Trophoblast cell (in vitro differentiated cells and primary cell): ENCODE data around the gene FHDC1.

Experiments
- DNase-seq, 2 donors: peaks; one replicate each; pipeline ENCODE4 v3.0.0-alpha.2; 2016
- H2AFZ ChIP-seq: 2 replicates; pipeline ENCODE4 v1.6.1; 2013; ENCODE audit warnings: low read length, moderate library complexity, mild to moderate bottlenecking; ENCODE audit not compliant: insufficient read depth, poor library complexity
- H2AK5ac ChIP-seq: 2 replicates; pipeline ENCODE4 v1.6.1; 2013; ENCODE audit warnings: mild to moderate bottlenecking, low read length
- H2BK120ac ChIP-seq: 2 replicates; pipeline ENCODE4 v1.6.1; 2013; ENCODE audit warnings: low read length, mild to moderate bottlenecking, moderate library complexity; ENCODE audit not compliant: insufficient read depth, poor library complexity
- H2BK12ac ChIP-seq: 2 replicates; pipeline ENCODE4 v1.6.1; 2013; ENCODE audit warnings: mild to moderate bottlenecking, low read length, moderate library complexity
- H2BK5ac ChIP-seq: 2 replicates; pipeline ENCODE4 v1.6.1; 2013; ENCODE audit warnings: low read length, low read depth, moderate library complexity, mild to moderate bottlenecking; ENCODE audit not compliant: poor library complexity
- H3K14ac ChIP-seq: 2 replicates; pipeline ENCODE4 v1.6.1; 2013; ENCODE audit warnings: mild to moderate bottlenecking, low read length
- H3K18ac ChIP-seq: 2 replicates; pipeline ENCODE4 v1.6.1; 2013; ENCODE audit warnings: mild to moderate bottlenecking, low read length
- H3K23ac ChIP-seq: 2 replicates; pipeline ENCODE4 v1.6.1; 2013; ENCODE audit warnings: low read length
- H3K27ac ChIP-seq: 2 replicates; pipeline ENCODE4 v1.5.1; 2013; ENCODE audit warnings: low read depth, mild to moderate bottlenecking, inconsistent platforms, low read length, moderate library complexity
- H3K27me3 ChIP-seq: 2 replicates; pipeline ENCODE4 v1.6.1; 2013; ENCODE audit warnings: inconsistent platforms, mild to moderate bottlenecking, low read length, moderate library complexity; ENCODE audit not compliant: insufficient read depth
- H3K36me3 ChIP-seq, 2 experiments: 1 replicate in 1 of 2; 2 replicates in 1 of 2; pipeline ENCODE4 v1.6.1; 2013; ENCODE audit warnings: low read length in 2 of 2, mild to moderate bottlenecking in 2 of 2, moderate library complexity in 1 of 2; ENCODE audit not compliant: insufficient read depth in 2 of 2, control insufficient read depth in 1 of 2
- H3K4ac ChIP-seq: 2 replicates; pipeline ENCODE4 v1.6.1; 2013; ENCODE audit warnings: low read depth, mild to moderate bottlenecking, low read length, moderate library complexity
- H3K4me1 ChIP-seq, 2 experiments: 1 replicate in 1 of 2; 2 replicates in 1 of 2; pipeline ENCODE4 v1.6.1; 2013; ENCODE audit warnings: low read length in 2 of 2, mild to moderate bottlenecking in 2 of 2, moderate library complexity in 1 of 2; ENCODE audit not compliant: insufficient read depth in 2 of 2, control insufficient read depth in 1 of 2
- H3K4me2 ChIP-seq: 2 replicates; pipeline ENCODE4 v1.6.1; 2013; ENCODE audit warnings: inconsistent platforms, mild to moderate bottlenecking, low read length, moderate library complexity
- H3K4me3 ChIP-seq: 2 replicates; pipeline ENCODE4 v1.5.1; 2013; ENCODE audit warnings: mild to moderate bottlenecking, low read depth, low read length, inconsistent platforms
- H3K79me1 ChIP-seq: one replicate; pipeline ENCODE4 v1.6.1; 2013; ENCODE audit warnings: low read length
- H3K79me2 ChIP-seq: 2 replicates; pipeline ENCODE4 v1.6.1; 2013; ENCODE audit warnings: low read length, mild to moderate bottlenecking; ENCODE audit not compliant: control insufficient read depth, insufficient read depth, poor library complexity
- H3K9ac ChIP-seq: 2 replicates; pipeline ENCODE4 v1.6.1; 2013; ENCODE audit warnings: mild to moderate bottlenecking, low read length
- H3K9me3 ChIP-seq: 2 replicates; pipeline ENCODE4 v1.6.1; 2013; ENCODE audit warnings: low read depth, mild to moderate bottlenecking, control low read depth, inconsistent platforms, low read length; ENCODE audit not compliant: insufficient read depth
- H4K12ac ChIP-seq: 2 replicates; pipeline ENCODE4 v1.6.1; 2013; ENCODE audit warnings: low read depth, mild to moderate bottlenecking, low read length, moderate library complexity
- H4K8ac ChIP-seq: 2 replicates; pipeline ENCODE4 v1.6.1; 2013; ENCODE audit warnings: low read depth, mild to moderate bottlenecking, low read length, moderate library complexity
- H4K91ac ChIP-seq: one replicate; pipeline ENCODE4 v1.6.1; 2013; ENCODE audit warnings: low read depth, mild to moderate bottlenecking, low read length, moderate library complexity
- WGBS: extraction: QIAGEN DNeasy Blood & Tissue Kit; methylation state at CpG from one replicate; pipeline ENCODE4 v1.1.7; 2013; ENCODE audit warnings: missing lambda C conversion rate; ENCODE audit not compliant: insufficient read length, insufficient coverage; ENCODE audit errors: extremely low coverage; 5-methylcytosine and 5-hydroxymethylcytosine counted together

Gene FHDC1

DNA sequence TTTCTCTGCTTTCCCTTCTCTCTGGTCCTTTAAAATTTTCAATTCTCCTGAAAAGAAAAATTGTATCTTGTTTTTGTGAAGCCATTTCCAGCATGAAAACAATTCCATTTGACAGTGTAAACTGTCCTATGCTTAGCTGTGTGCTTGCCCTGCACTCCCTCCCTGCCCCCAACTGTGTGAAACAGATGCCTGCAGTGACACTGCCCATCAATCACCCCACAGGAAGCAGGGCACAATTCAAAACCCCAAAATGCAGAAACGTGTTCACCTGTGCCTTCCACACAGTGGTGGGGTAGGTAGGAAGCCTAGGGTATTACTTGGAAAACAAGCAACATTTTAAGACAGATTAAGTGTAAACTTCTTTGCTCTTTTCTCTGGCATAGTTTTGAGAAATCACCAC is 6.2 kb upstream of the FHDC1 start:
- H2BK5ac ChIP-seq, result no peak overlapping the region
- peak overlapping the region; percentile 47 for H3K4ac ChIP-seq
- H2AK5ac ChIP-seq, result no peak overlapping the region
- no peaks in the 10 kb centered on the region for H3K79me2 ChIP-seq
- H3K14ac ChIP-seq, result peak overlapping the region; percentile 86
- H3K36me3 ChIP-seq, result no peaks in the 10 kb centered on the region
- H2BK120ac ChIP-seq, result no peak overlapping the region
- H3K4me2 ChIP-seq, result no peak overlapping the region
- no peak overlapping the region for H3K18ac ChIP-seq
- no peak overlapping the region for H2BK12ac ChIP-seq
- H2AFZ ChIP-seq, result no peak overlapping the region
- H3K23ac ChIP-seq, result no peak overlapping the region
- peak overlapping the region; percentile 47 for H4K91ac ChIP-seq
- peaks cover 0 to 7% of the 10 kb centered on the region in 2 experiments for H3K4me1 ChIP-seq
- no peak overlapping the region for H4K8ac ChIP-seq
- no peak overlapping the region for H3K9ac ChIP-seq
- H3K9me3 ChIP-seq, result peaks cover 2% of the 10 kb centered on the region
- H3K27me3 ChIP-seq, result no peaks in the 10 kb centered on the region
- no CpG with 5 or more reads among the region's 1 CpG for WGBS
- H3K79me1 ChIP-seq, result peaks cover 12% of the 10 kb centered on the region
- no peak for DNase-seq
- no peak overlapping the region for H4K12ac ChIP-seq
- no peak overlapping the region for H3K27ac ChIP-seq
- no peak overlapping the region for H3K4me3 ChIP-seq

DNA sequence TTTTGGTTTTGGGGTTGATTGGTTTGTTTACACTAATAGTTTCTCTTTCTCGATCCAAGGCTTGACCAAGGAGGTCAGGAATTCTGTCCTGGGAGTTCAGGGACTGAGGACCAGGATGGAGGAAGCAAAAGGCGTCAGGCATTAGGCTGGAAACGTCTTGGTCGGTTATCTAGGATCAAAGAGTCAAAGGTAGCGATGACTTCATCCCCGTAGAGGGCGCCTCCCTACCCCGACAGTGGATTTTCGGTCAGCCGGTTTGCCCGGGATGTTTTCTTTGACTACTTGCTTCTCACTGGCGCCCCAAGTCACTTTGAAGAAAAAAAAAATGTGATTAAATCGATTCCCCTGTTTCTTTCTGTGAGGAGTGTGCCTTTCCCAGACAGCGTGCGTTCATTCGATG is 980 bp upstream of the FHDC1 start:
- Histone ChIP-seq H2AFZ (no peak overlapping the region), H3K4me1 (peaks cover 0 to 6% of the 10 kb centered on the region in 2 experiments), H4K12ac (no peak overlapping the region), H3K27me3 (no peaks in the 10 kb centered on the region), H3K23ac (no peak overlapping the region), H3K79me2 (peaks cover 20% of the 10 kb centered on the region), H4K8ac (no peak overlapping the region), H3K4ac (no peak overlapping the region), H2AK5ac (no peak overlapping the region), H3K14ac (no peak overlapping the region), H2BK5ac (peak overlapping the region; percentile 53), H3K9ac (no peak overlapping the region), H4K91ac (no peak overlapping the region), H3K18ac (no peak overlapping the region), H2BK12ac (no peak overlapping the region), H3K4me3 (no peak overlapping the region), H3K4me2 (peak overlapping the region; percentile 96), H3K9me3 (no peaks in the 10 kb centered on the region), H3K79me1 (peaks cover 30% of the 10 kb centered on the region), H3K27ac (peak overlapping the region; percentile 83), H2BK120ac (no peak overlapping the region), H3K36me3 (no peaks in the 10 kb centered on the region)
- peak; percentile 75 to 84 for DNase-seq
- no CpG with 5 or more reads among the region's 16 CpGs for WGBS

DNA sequence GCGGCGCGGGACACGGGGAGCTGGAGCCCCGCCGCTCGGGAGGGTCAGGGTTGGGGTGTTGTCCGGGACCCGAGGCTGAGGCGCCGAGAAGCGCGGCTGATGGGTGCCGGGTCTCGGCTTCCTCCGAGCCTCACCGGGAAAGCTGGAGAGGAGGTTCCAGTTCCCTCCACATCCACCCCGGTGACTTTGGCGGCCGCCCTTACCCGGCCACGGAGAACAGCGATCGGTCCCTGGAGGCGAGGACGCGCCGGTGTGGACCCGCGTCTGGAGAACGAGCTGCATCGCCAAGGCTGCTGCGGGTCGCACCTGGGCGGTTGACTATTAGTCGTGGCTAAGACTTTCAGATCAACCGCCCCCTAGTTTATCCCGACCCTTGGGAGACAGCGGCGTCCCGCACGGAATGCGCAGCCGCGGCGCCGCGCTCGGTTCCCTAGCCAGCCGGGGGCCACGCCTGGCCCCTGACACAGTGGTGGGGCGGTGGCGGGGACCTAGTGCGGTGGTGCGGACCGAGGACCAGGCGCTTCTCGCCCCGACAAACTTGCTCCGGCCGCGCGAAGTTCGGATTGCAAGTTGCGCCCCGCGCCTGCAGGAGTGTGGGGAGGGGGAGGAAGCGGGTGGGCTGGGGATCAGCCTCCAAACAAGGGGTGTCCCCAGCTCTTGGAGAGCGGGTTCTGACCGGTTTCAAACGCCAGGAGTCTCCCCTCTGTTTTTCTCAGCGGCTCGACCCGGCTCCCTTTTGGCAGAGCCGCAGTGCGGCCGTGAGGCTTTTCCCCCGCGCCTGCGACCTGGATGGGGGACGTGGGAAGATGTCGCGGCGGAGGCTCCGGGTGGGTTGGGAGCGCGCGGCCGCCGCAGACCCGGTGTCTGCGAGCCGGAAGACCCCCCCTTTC is 568 bp downstream of the FHDC1 start:
- H2BK12ac ChIP-seq, result no peak overlapping the region
- H3K9ac ChIP-seq, result peak overlapping the region; percentile 90
- H3K14ac ChIP-seq, result peak overlapping the region; percentile 90
- H3K4me1 ChIP-seq, result peaks cover 0 to 6% of the 10 kb centered on the region in 2 experiments
- H3K27ac ChIP-seq, result peak overlapping the region; percentile 76
- peak overlapping the region; percentile 96 for H3K4me2 ChIP-seq
- DNase-seq, result peak; percentile 72 to 86
- peaks cover 20% of the 10 kb centered on the region for H3K79me2 ChIP-seq
- H3K27me3 ChIP-seq, result no peaks in the 10 kb centered on the region
- peak overlapping the region; percentile 28 for H3K4ac ChIP-seq
- peak overlapping the region; percentile 90 for H3K18ac ChIP-seq
- WGBS, result no CpG with 5 or more reads among the region's 93 CpGs
- H2BK120ac ChIP-seq, result peak overlapping the region; percentile 23
- peak overlapping the region; percentile 30 for H2AK5ac ChIP-seq
- peak overlapping the region; percentile 51 for H4K12ac ChIP-seq
- no peaks in the 10 kb centered on the region for H3K36me3 ChIP-seq
- H3K9me3 ChIP-seq, result no peaks in the 10 kb centered on the region
- no peak overlapping the region for H3K23ac ChIP-seq
- H2BK5ac ChIP-seq, result peak overlapping the region; percentile 51
- peak overlapping the region; percentile 89 for H3K4me3 ChIP-seq
- H3K79me1 ChIP-seq, result peaks cover 30% of the 10 kb centered on the region
- H4K91ac ChIP-seq, result peak overlapping the region; percentile 89
- H2AFZ ChIP-seq, result peak overlapping the region; percentile 80
- H4K8ac ChIP-seq, result peak overlapping the region; percentile 79

- no peak overlapping the region for H2BK12ac ChIP-seq
- H3K14ac ChIP-seq, result peak overlapping the region; percentile 90
- H3K9me3 ChIP-seq, result no peaks in the 10 kb centered on the region
- peak overlapping the region; percentile 64 for H3K27ac ChIP-seq
- no CpG with 5 or more reads among the region's 91 CpGs for WGBS
- peak overlapping the region; percentile 90 for H3K18ac ChIP-seq
- peak overlapping the region; percentile 89 for H4K91ac ChIP-seq
- peak overlapping the region; percentile 51 for H2BK5ac ChIP-seq
- H3K4ac ChIP-seq, result peak overlapping the region; percentile 67
- H3K79me1 ChIP-seq, result peaks cover 30% of the 10 kb centered on the region
- H2AK5ac ChIP-seq, result peak overlapping the region; percentile 30
- H3K79me2 ChIP-seq, result peaks cover 20% of the 10 kb centered on the region
- peak overlapping the region; percentile 89 for H3K4me3 ChIP-seq
- H3K27me3 ChIP-seq, result no peaks in the 10 kb centered on the region
- peak overlapping the region; percentile 79 for H4K8ac ChIP-seq
- H3K4me1 ChIP-seq, result peaks cover 0 to 6% of the 10 kb centered on the region in 2 experiments
- peak overlapping the region; percentile 5 for H4K12ac ChIP-seq
- H3K36me3 ChIP-seq, result no peaks in the 10 kb centered on the region
- H3K4me2 ChIP-seq, result peak overlapping the region; percentile 96
- no peak overlapping the region for H2BK120ac ChIP-seq
- H2AFZ ChIP-seq, result peak overlapping the region; percentile 80
- peak in 1 of 2 donors; percentile 67 for DNase-seq
- H3K9ac ChIP-seq, result peak overlapping the region; percentile 90
- no peak overlapping the region for H3K23ac ChIP-seq
These were observed 1.5 kb downstream of the FHDC1 start for GRCh38 chr4:152937336-152938236.
